Measurements from ENCODE around the gene TBC1D17. TPM values are rescaled to one million over a fixed set of nuclear protein-coding genes. Genes with fewer than 3 reads are reported as not detected.

TBC1D17 gene
- total and polyA plus RNA-seq, 8 donors = 10.5 to 77.1 (median 35.3) TPM

GRCh38 chr19:49830766-49831165, 46.7 kb upstream of the TBC1D17 start:
- Histone ChIP-seq H3K36me3 (peaks cover 76 to 100% (median 93%) of the 10 kb centered on the region in 4 donors), H3K4me3 (no peak overlapping the region), H3K9me3 (no peaks in the 10 kb centered on the region), H3K27ac (no peak overlapping the region), H3K27me3 (no peaks in the 10 kb centered on the region), H3K4me1 (peaks cover 0 to 14% (median 7%) of the 10 kb centered on the region in 4 donors)
- no peak for DNase-seq
- TF ChIP-seq POLR2AphosphoS5 (IDR thresholded peaks at IDR 0.05) (no peak), EP300 (IDR thresholded peaks at IDR 0.05) (no peak), CTCF (IDR thresholded peaks at IDR 0.05) (no peak), POLR2A (IDR thresholded peaks at IDR 0.05) (no peak)
- intact Hi-C loops (cut with DNase I; ENCODE audit: low total_unique reads) = no loop called here
- 92 to 98% (median 95%) methylated on average over 6 to 12 of the region's 12 CpGs for WGBS, 5 donors

GRCh38 chr19:49831592-49831991, 45.9 kb upstream of the TBC1D17 start:
- Histone ChIP-seq H3K9me3 (no peaks in the 10 kb centered on the region), H3K27ac (no peak overlapping the region), H3K4me3 (no peak overlapping the region), H3K4me1 (peaks cover 0 to 14% (median 1%) of the 10 kb centered on the region in 4 donors), H3K27me3 (no peaks in the 10 kb centered on the region), H3K36me3 (peaks cover 84 to 100% (median 100%) of the 10 kb centered on the region in 4 donors)
- TF ChIP-seq EP300 (IDR thresholded peaks at IDR 0.05) (no peak), CTCF (IDR thresholded peaks at IDR 0.05) (no peak), POLR2A (IDR thresholded peaks at IDR 0.05) (no peak), POLR2AphosphoS5 (IDR thresholded peaks at IDR 0.05) (no peak)
- WGBS, 5 donors = 90 to 96% (median 94%) methylated on average over 8 of the region's 8 CpGs
- no peak for DNase-seq
- intact Hi-C loops (cut with DNase I; ENCODE audit: low total_unique reads) = no loop called here

- no peak for DNase-seq
- H3K4me3 ChIP-seq = no peak overlapping the region
- peak overlapping the region in 1 of 5 donors; percentile 8 for H3K27ac ChIP-seq
- WGBS, 5 donors = 75 to 79% (median 75%) methylated on average over 9 of the region's 9 CpGs
- no peaks in the 10 kb centered on the region for H3K9me3 ChIP-seq
- intact Hi-C loops (cut with DNase I; ENCODE audit: low total_unique reads) = no loop called here
- H3K27me3 ChIP-seq = no peaks in the 10 kb centered on the region
- peaks cover 0 to 14% (median 0%) of the 10 kb centered on the region in 4 donors for H3K4me1 ChIP-seq
- H3K36me3 ChIP-seq = peaks cover 89 to 100% (median 100%) of the 10 kb centered on the region in 4 donors
- TF ChIP-seq POLR2AphosphoS5 (IDR thresholded peaks at IDR 0.05) = no peak
- no peak for TF ChIP-seq EP300 (IDR thresholded peaks at IDR 0.05)
- TF ChIP-seq POLR2A (IDR thresholded peaks at IDR 0.05) = no peak
- no peak for TF ChIP-seq CTCF (IDR thresholded peaks at IDR 0.05)
Measured at GRCh38 chr19:49832556-49832955, 44.9 kb upstream of the TBC1D17 start.

GRCh38 chr19:49833599-49833998, 43.9 kb upstream of the TBC1D17 start:
- Histone ChIP-seq H3K4me1 (peaks cover 0 to 14% (median 0%) of the 10 kb centered on the region in 4 donors), H3K4me3 (no peak overlapping the region), H3K36me3 (peaks cover 96 to 100% (median 100%) of the 10 kb centered on the region in 4 donors), H3K27ac (no peak overlapping the region), H3K9me3 (no peaks in the 10 kb centered on the region), H3K27me3 (no peaks in the 10 kb centered on the region)
- DNase-seq = no peak
- 87 to 97% (median 92%) methylated on average over 5 to 7 of the region's 7 CpGs for WGBS, 5 donors
- intact Hi-C loops (cut with DNase I; ENCODE audit: low total_unique reads) = no loop called here
- TF ChIP-seq EP300 (IDR thresholded peaks at IDR 0.05) (no peak), POLR2AphosphoS5 (IDR thresholded peaks at IDR 0.05) (no peak), POLR2A (IDR thresholded peaks at IDR 0.05) (no peak), CTCF (IDR thresholded peaks at IDR 0.05) (no peak)

All from stomach (tissue), 9 donors.